HepG2 (cell line): ENCODE data around the gene SPATS2. TPM values are rescaled to one million over a fixed set of nuclear protein-coding genes. Genes with fewer than 3 reads are reported as not detected.

ENCODE experiments used
- CSRNP1 ChIP-seq: sonication (generic); formaldehyde crosslinking; IDR thresholded peaks from 2 replicates; pipeline ENCODE4 v1.8.1; 2023; ENCODE audit warnings: mild to moderate bottlenecking, missing genetic modification reagents
- HDAC6 ChIP-seq: fragments of 200-600 bp; sonication (generic); IDR thresholded peaks from 2 replicates; pipeline ENCODE4 v1.7.0; 2017; ENCODE audit warnings: mild to moderate bottlenecking, antibody characterized with exemption, low read length, low read depth
- HNRNPL ChIP-seq: fragments of 200-400 bp; formaldehyde crosslinking; IDR thresholded peaks from 2 replicates; pipeline ENCODE4 v1.6.1; 2017; ENCODE audit warnings: mild to moderate bottlenecking, low read depth, low read length
- HOXA3 ChIP-seq: sonication (generic); formaldehyde crosslinking; IDR thresholded peaks from 2 replicates; pipeline ENCODE4 v1.5.0; 2020; ENCODE audit warnings: missing genetic modification reagents
- HOXA5 ChIP-seq: sonication (generic); formaldehyde crosslinking; IDR thresholded peaks from 2 replicates; pipeline ENCODE4 v1.4.0; 2020; ENCODE audit warnings: missing genetic modification reagents
- MXI1 ChIP-seq: IDR thresholded peaks from 3 replicates; pipeline ENCODE4 v1.6.1; 2012; ENCODE audit warnings: low read depth, low read length, inconsistent platforms, borderline replicate concordance
- NR2F1 ChIP-seq, 2 experiments: fragments of 450-650 bp in 1 of 2; formaldehyde crosslinking in 1 of 2; IDR thresholded peaks; 2 replicates each; pipeline versions ENCODE4 v1.5.0 to v1.6.1; 2016 to 2020; ENCODE audit warnings: mild to moderate bottlenecking in 1 of 2, missing compliant biosample characterization in 1 of 2, missing genetic modification reagents in 1 of 2, moderate library complexity in 1 of 2
- NR2F2 ChIP-seq: IDR thresholded peaks from 2 replicates; pipeline ENCODE4 v1.6.1; 2012; ENCODE audit warnings: low read depth, inconsistent platforms, borderline replicate concordance
- SIX4 ChIP-seq: sonication (generic); formaldehyde crosslinking; IDR thresholded peaks from 2 replicates; pipeline ENCODE4 v1.4.0; 2020; ENCODE audit warnings: missing genetic modification reagents
- SKIL ChIP-seq: sonication (generic); formaldehyde crosslinking; IDR thresholded peaks from 2 replicates; pipeline ENCODE4 v1.8.0; 2022; ENCODE audit warnings: missing genetic modification reagents, mild to moderate bottlenecking, moderate library complexity, borderline replicate concordance
- SP5 ChIP-seq: IDR thresholded peaks from 2 replicates; pipeline ENCODE4 v1.6.1; 2016; ENCODE audit warnings: low read depth, borderline replicate concordance
- TEAD3 ChIP-seq: optimal IDR thresholded peaks from 2 replicates; pipeline ENCODE3; 2016; ENCODE audit warnings: borderline replicate concordance
- TOPORS ChIP-seq: sonication (generic); formaldehyde crosslinking; IDR thresholded peaks from 2 replicates; pipeline ENCODE4 v1.8.0; 2023; ENCODE audit warnings: mild to moderate bottlenecking, missing genetic modification reagents
- ZBTB37 ChIP-seq: sonication (generic); formaldehyde crosslinking; IDR thresholded peaks from 2 replicates; pipeline ENCODE4 v1.4.0; 2020; ENCODE audit warnings: mild to moderate bottlenecking, missing genetic modification reagents
- ZNF18 ChIP-seq: sonication (generic); formaldehyde crosslinking; IDR thresholded peaks from 2 replicates; pipeline ENCODE4 v1.8.0; 2022; ENCODE audit warnings: mild to moderate bottlenecking, missing genetic modification reagents; ENCODE audit not compliant: insufficient replicate concordance
- ZNF589 ChIP-seq: sonication (generic); formaldehyde crosslinking; conservative IDR thresholded peaks from 2 replicates; pipeline ENCODE4 v1.8.0; 2022; ENCODE audit warnings: mild to moderate bottlenecking, moderate library complexity, missing genetic modification reagents
- ZNF704 ChIP-seq: sonication (generic); formaldehyde crosslinking; IDR thresholded peaks from 2 replicates; pipeline ENCODE4 v1.8.1; 2023; ENCODE audit warnings: mild to moderate bottlenecking, inconsistent platforms, moderate library complexity, missing genetic modification reagents, borderline replicate concordance
- ZNF746 ChIP-seq: sonication (generic); formaldehyde crosslinking; IDR thresholded peaks from 2 replicates; pipeline ENCODE4 v1.8.0; 2022; ENCODE audit warnings: mild to moderate bottlenecking, missing genetic modification reagents
- ZNF768 ChIP-seq: sonication (generic); formaldehyde crosslinking; IDR thresholded peaks from 2 replicates; pipeline ENCODE4 v1.4.0; 2020; ENCODE audit warnings: missing genetic modification reagents
- ZUFSP ChIP-seq: sonication (generic); formaldehyde crosslinking; IDR thresholded peaks from 2 replicates; pipeline ENCODE4 v1.9.0; 2021; ENCODE audit warnings: missing genetic modification reagents, mild to moderate bottlenecking, borderline replicate concordance
- polyA plus RNA-seq, 8 experiments: library from polyadenylated mRNA; depleted of rRNA in 3 of 8; stranded (reverse) in 7 of 8; unstranded in 1 of 8; fragments of >200 nt; fragmentation: Illumina TruSeq in 4 of 8; extraction: Trizol in 4 of 8; gene quantifications; 2 replicates each; pipeline versions ENCODE4 v1.2.1 to v1.2.3, GENCODE V29; 2011 to 2016; ENCODE audit warnings: low read depth in 4 of 8, missing spikeins in 1 of 8, mixed read lengths in 1 of 8; ENCODE audit not compliant: insufficient read depth in 1 of 8
- total RNA-seq, 5 experiments: library from RNA; depleted of rRNA; stranded (reverse); fragments of >200 nt; fragmentation: Illumina TruSeq; extraction: Trizol; gene quantifications; 2 replicates each; pipeline ENCODE4 v1.2.3, GENCODE V29; 2016; ENCODE audit warnings: low read depth in 1 of 5

Gene SPATS2
- total and polyA plus RNA-seq, 2 of the 13 experiments (the other 11 are each of a cell fraction or from before 2014, with no cell fraction given), result 19.3 to 28.1 TPM

GRCh38 chr12:49366096-49366651 lies 1.1 kb upstream of the SPATS2 start (continued):
- TF ChIP-seq TOPORS, result no peak
- peak; percentile 13; the same call in 1 of the 2 replicates for TF ChIP-seq NR2F2
- TF ChIP-seq ZNF768 (CRISPR knock-in tag), result no peak
- TF ChIP-seq HOXA3 (CRISPR knock-in tag), result no peak; the same call in 1 of the 2 replicates
- TF ChIP-seq CSRNP1 (CRISPR knock-in tag), result 0 out of 2 replicates have a peak, but pooled peaks have one; percentile 11
- TF ChIP-seq MXI1, result no peak
- TF ChIP-seq HDAC6, result no peak
- no peak for TF ChIP-seq TEAD3 (CRISPR knock-in tag)
- TF ChIP-seq SP5 (CRISPR knock-in tag), result no peak
- no peak; the same call in 1 of the 2 replicates for TF ChIP-seq HOXA5
- no peak for TF ChIP-seq ZNF18 (CRISPR knock-in tag)
- TF ChIP-seq SKIL (CRISPR knock-in tag), result no peak
- no peak for TF ChIP-seq ZBTB37 (CRISPR knock-in tag)
- no peak for TF ChIP-seq ZUFSP (CRISPR knock-in tag)
- peak; percentile 57; the same call in 1 of the 2 replicates for TF ChIP-seq HNRNPL
- no peak for TF ChIP-seq ZNF746 (CRISPR knock-in tag)
- TF ChIP-seq ZNF589 (CRISPR knock-in tag), result no peak
- no peak for TF ChIP-seq ZNF704 (CRISPR knock-in tag)
- no peak for TF ChIP-seq SIX4
- TF ChIP-seq NR2F1 (CRISPR knock-in tag; IDR thresholded peaks at IDR 0.05), result 0 out of 4 replicates have a peak, but pooled peaks of 1 of the 2 experiments have one; percentile 16
